Measurements from ENCODE around the gene CALHM4. TPM values are rescaled to one million over a fixed set of nuclear protein-coding genes. Genes with fewer than 3 reads are reported as not detected.

CALHM4 gene
- total and polyA plus RNA-seq, 4 donors = not detected

DNA sequence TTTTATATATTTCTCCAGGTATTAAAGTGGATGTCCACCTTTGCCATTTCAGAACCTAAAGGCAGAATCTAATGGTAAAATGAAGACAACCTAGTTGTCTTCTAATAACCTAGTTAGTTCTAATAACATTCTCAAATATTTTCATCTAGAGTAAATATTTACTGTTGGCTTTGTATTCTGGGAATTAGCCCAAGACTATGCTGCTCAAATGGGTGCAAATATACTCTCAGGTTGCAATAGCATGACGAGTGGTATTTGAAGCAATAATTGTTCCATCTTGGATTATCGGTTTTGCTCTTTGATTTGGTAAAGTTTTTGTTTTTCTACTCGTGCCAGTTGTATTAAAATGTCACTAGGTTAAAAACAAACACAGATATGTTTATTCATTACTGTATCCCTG lies 41.7 kb downstream of the CALHM4 start:
- H3K36me3 ChIP-seq (ENCODE audit: control insufficient read depth in 4 of 4, insufficient read depth in 3 of 4, low read depth in 1 of 4, low read length in 3 of 4) = peaks cover 3 to 44% (median 36%) of the 10 kb centered on the region in 4 donors
- TF ChIP-seq, protein P1, sequence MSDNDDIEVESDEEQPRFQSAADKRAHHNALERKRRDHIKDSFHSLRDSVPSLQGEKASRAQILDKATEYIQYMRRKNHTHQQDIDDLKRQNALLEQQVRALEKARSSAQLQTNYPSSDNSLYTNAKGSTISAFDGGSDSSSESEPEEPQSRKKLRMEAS (IDR thresholded peaks at IDR 0.05) = no peak
- TF ChIP-seq JUND (IDR thresholded peaks at IDR 0.05) = no peak
- TF ChIP-seq, protein P2, sequence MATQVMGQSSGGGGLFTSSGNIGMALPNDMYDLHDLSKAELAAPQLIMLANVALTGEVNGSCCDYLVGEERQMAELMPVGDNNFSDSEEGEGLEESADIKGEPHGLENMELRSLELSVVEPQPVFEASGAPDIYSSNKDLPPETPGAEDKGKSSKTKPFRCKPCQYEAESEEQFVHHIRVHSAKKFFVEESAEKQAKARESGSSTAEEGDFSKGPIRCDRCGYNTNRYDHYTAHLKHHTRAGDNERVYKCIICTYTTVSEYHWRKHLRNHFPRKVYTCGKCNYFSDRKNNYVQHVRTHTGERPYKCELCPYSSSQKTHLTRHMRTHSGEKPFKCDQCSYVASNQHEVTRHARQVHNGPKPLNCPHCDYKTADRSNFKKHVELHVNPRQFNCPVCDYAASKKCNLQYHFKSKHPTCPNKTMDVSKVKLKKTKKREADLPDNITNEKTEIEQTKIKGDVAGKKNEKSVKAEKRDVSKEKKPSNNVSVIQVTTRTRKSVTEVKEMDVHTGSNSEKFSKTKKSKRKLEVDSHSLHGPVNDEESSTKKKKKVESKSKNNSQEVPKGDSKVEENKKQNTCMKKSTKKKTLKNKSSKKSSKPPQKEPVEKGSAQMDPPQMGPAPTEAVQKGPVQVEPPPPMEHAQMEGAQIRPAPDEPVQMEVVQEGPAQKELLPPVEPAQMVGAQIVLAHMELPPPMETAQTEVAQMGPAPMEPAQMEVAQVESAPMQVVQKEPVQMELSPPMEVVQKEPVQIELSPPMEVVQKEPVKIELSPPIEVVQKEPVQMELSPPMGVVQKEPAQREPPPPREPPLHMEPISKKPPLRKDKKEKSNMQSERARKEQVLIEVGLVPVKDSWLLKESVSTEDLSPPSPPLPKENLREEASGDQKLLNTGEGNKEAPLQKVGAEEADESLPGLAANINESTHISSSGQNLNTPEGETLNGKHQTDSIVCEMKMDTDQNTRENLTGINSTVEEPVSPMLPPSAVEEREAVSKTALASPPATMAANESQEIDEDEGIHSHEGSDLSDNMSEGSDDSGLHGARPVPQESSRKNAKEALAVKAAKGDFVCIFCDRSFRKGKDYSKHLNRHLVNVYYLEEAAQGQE (IDR thresholded peaks at IDR 0.05) = no peak
- no peak for TF ChIP-seq RAD21 (IDR thresholded peaks at IDR 0.05)
- no peak for TF ChIP-seq EGR1 (IDR thresholded peaks at IDR 0.05; ENCODE audit: low read depth in 2 of 2)
- no peak for TF ChIP-seq RXRA (IDR thresholded peaks at IDR 0.05)
- TF ChIP-seq TAF1 (conservative IDR thresholded peaks at IDR 0.05) = no peak
- TF ChIP-seq GABPA (IDR thresholded peaks at IDR 0.05 in 1 of 2, conservative IDR thresholded peaks at IDR 0.05 in 1 of 2) = no peak
- TF ChIP-seq, protein P3, sequence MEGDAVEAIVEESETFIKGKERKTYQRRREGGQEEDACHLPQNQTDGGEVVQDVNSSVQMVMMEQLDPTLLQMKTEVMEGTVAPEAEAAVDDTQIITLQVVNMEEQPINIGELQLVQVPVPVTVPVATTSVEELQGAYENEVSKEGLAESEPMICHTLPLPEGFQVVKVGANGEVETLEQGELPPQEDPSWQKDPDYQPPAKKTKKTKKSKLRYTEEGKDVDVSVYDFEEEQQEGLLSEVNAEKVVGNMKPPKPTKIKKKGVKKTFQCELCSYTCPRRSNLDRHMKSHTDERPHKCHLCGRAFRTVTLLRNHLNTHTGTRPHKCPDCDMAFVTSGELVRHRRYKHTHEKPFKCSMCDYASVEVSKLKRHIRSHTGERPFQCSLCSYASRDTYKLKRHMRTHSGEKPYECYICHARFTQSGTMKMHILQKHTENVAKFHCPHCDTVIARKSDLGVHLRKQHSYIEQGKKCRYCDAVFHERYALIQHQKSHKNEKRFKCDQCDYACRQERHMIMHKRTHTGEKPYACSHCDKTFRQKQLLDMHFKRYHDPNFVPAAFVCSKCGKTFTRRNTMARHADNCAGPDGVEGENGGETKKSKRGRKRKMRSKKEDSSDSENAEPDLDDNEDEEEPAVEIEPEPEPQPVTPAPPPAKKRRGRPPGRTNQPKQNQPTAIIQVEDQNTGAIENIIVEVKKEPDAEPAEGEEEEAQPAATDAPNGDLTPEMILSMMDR (IDR thresholded peaks at IDR 0.05; ENCODE audit: low read depth, low read length, missing input control) = no peak
- TF ChIP-seq, protein P4, sequence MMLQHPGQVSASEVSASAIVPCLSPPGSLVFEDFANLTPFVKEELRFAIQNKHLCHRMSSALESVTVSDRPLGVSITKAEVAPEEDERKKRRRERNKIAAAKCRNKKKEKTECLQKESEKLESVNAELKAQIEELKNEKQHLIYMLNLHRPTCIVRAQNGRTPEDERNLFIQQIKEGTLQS (IDR thresholded peaks at IDR 0.05) = no peak
- no peak for TF ChIP-seq HNF4A (conservative IDR thresholded peaks at IDR 0.05)
- TF ChIP-seq, protein P5, sequence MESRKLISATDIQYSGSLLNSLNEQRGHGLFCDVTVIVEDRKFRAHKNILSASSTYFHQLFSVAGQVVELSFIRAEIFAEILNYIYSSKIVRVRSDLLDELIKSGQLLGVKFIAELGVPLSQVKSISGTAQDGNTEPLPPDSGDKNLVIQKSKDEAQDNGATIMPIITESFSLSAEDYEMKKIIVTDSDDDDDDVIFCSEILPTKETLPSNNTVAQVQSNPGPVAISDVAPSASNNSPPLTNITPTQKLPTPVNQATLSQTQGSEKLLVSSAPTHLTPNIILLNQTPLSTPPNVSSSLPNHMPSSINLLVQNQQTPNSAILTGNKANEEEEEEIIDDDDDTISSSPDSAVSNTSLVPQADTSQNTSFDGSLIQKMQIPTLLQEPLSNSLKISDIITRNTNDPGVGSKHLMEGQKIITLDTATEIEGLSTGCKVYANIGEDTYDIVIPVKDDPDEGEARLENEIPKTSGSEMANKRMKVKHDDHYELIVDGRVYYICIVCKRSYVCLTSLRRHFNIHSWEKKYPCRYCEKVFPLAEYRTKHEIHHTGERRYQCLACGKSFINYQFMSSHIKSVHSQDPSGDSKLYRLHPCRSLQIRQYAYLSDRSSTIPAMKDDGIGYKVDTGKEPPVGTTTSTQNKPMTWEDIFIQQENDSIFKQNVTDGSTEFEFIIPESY (IDR thresholded peaks at IDR 0.05) = no peak
- no peak for TF ChIP-seq YY1 (IDR thresholded peaks at IDR 0.05)
- no peak for TF ChIP-seq FOXA2 (IDR thresholded peaks at IDR 0.05)
- TF ChIP-seq FOXA1 (IDR thresholded peaks at IDR 0.05) = no peak
- TF ChIP-seq HNF4G (IDR thresholded peaks at IDR 0.05) = no peak
- TF ChIP-seq NR2F2 (IDR thresholded peaks at IDR 0.05) = no peak
- WGBS = 89% methylated on average over 3 of the region's 3 CpGs

More for the DNA sequence above, 41.7 kb downstream of the CALHM4 start:
- H3K9ac ChIP-seq (ENCODE audit: low read depth in 1 of 2, low read length in 2 of 2) = no peak overlapping the region
- no peak overlapping the region for H3K27ac ChIP-seq (ENCODE audit: low read depth in 1 of 2, low read length in 2 of 2)
- no peak for DNase-seq (ENCODE audit: low spot score)
- no peaks in the 10 kb centered on the region for H3K9me3 ChIP-seq (ENCODE audit: control insufficient read depth in 4 of 4, low read length in 3 of 4)
- H3K4me1 ChIP-seq (ENCODE audit: control insufficient read depth in 4 of 4, insufficient read depth in 4 of 4, low read length in 3 of 4) = no peaks in the 10 kb centered on the region
- no peaks in the 10 kb centered on the region for H3K27me3 ChIP-seq (ENCODE audit: control insufficient read depth in 4 of 4, insufficient read depth in 4 of 4, low read length in 3 of 4)
- H3K4me3 ChIP-seq (ENCODE audit: low read depth in 1 of 3, low read length in 3 of 3) = no peak overlapping the region

Data from liver (tissue), 9 donors.